Panc1 (cell line): ENCODE measurements around the gene ADGRL1.

Source experiments
- POLR2AphosphoS5 ChIP-seq: IDR thresholded peaks from 2 replicates; pipeline ENCODE4 v1.6.1; 2012; ENCODE audit warnings: mild to moderate bottlenecking, low read depth, low read length, moderate library complexity
- SIN3A ChIP-seq: IDR thresholded peaks from 2 replicates; pipeline ENCODE4 v1.6.1; 2012; ENCODE audit warnings: low read depth, mild to moderate bottlenecking, low read length, moderate library complexity, borderline replicate concordance; ENCODE audit not compliant: insufficient read depth
- TCF7L2 ChIP-seq: IDR thresholded peaks from 2 replicates; pipeline ENCODE4 v1.6.1; 2011; ENCODE audit warnings: mild to moderate bottlenecking, low read depth, low read length, inconsistent platforms
- TF ChIP-seq, protein P1 (sequence below): fragments of 450-650 bp; IDR thresholded peaks from 2 replicates; pipeline ENCODE4 v1.5.1; 2017; ENCODE audit warnings: mild to moderate bottlenecking

DNA sequence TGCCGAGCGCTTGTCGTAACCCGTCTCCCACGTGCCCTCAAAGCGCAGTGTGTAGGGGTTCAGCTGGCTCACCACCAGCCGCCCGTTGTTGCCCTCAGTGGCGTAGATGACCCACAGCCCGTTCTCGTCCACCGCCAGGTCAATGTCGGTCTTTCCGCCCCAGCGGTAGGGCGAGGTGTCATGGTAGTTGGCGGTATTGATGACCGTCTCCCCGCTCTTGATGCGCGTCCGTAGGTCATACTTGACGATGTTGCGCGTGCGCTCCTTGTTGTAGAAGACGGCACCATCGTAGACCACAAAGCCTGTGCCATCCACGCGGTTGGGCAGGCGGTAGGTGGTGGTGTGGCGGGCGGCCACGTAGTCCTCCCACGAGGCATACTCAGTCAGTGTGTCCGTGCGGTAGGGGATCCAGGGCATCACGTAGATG lies 43.1 kb downstream of the ADGRL1 start:
- TF ChIP-seq, protein P1, sequence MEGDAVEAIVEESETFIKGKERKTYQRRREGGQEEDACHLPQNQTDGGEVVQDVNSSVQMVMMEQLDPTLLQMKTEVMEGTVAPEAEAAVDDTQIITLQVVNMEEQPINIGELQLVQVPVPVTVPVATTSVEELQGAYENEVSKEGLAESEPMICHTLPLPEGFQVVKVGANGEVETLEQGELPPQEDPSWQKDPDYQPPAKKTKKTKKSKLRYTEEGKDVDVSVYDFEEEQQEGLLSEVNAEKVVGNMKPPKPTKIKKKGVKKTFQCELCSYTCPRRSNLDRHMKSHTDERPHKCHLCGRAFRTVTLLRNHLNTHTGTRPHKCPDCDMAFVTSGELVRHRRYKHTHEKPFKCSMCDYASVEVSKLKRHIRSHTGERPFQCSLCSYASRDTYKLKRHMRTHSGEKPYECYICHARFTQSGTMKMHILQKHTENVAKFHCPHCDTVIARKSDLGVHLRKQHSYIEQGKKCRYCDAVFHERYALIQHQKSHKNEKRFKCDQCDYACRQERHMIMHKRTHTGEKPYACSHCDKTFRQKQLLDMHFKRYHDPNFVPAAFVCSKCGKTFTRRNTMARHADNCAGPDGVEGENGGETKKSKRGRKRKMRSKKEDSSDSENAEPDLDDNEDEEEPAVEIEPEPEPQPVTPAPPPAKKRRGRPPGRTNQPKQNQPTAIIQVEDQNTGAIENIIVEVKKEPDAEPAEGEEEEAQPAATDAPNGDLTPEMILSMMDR: no peak
- TF ChIP-seq SIN3A (no peak), POLR2AphosphoS5 (no peak), TCF7L2 (no peak)
